GM12891 (cell line): ENCODE measurements around the gene SPTBN1.

ENCODE experiments used
- POLR2A ChIP-seq: IDR thresholded peaks from 2 replicates; pipeline ENCODE4 v1.6.1; 2011; ENCODE audit warnings: low read depth, low read length, control low read depth
- POLR2AphosphoS5 ChIP-seq: IDR thresholded peaks from 2 replicates; pipeline ENCODE4 v1.6.1; 2011; ENCODE audit warnings: low read depth, low read length, control low read depth
- POU2F2 ChIP-seq: IDR thresholded peaks from 2 replicates; pipeline ENCODE4 v1.6.1; 2011; ENCODE audit warnings: low read depth, mild to moderate bottlenecking, control low read depth, low read length, moderate library complexity
- TAF1 ChIP-seq: IDR thresholded peaks from 2 replicates; pipeline ENCODE4 v1.6.1; 2011; ENCODE audit warnings: low read depth, low read length, control low read depth

GRCh38 chr2:54615832-54616534 is 159.9 kb downstream of the SPTBN1 start:
- no peak for TF ChIP-seq POLR2AphosphoS5
- no peak for TF ChIP-seq POLR2A
- no peak for TF ChIP-seq POU2F2
- no peak for TF ChIP-seq TAF1
